GM13977 (cell line): ENCODE measurements around the gene LTO1.

ENCODE experiments used
- DNase-seq: peaks from one replicate; pipeline ENCODE4 v3.0.0; 2012; ENCODE audit warnings: low spot score
- CTCF ChIP-seq: IDR thresholded peaks from 2 replicates; pipeline ENCODE4 v1.5.1; 2012; ENCODE audit warnings: mild to moderate bottlenecking, control low read depth; ENCODE audit not compliant: insufficient read depth; ENCODE audit errors: extremely low read depth, missing control alignments
- in situ Hi-C: fragments of 300-500 bp; cut with MboI; formaldehyde crosslinking; loops from one replicate; pipeline ENCODE4 v1.12.0; 2022; ENCODE audit warnings: low sequenced_read_pairs, low pct_unique_long_range_greater_than_20kb, mixed read lengths, inconsistent platforms; ENCODE audit not compliant: unreplicated experiment

Gene LTO1

GRCh38 chr11:69705351-69705811, 30.2 kb upstream of the LTO1 start:
- no peak for DNase-seq
- no peak for TF ChIP-seq CTCF
- in situ Hi-C loops, result no loop called here

GRCh38 chr11:69704508-69705253, 29.5 kb upstream of the LTO1 start:
- TF ChIP-seq CTCF, result peak; percentile 50
- DNase-seq, result peak; percentile 70
- in situ Hi-C loops, result no loop called here

GRCh38 chr11:69703768-69704507, 28.8 kb upstream of the LTO1 start, which contains the start of gene FGF19:
FGF19 (minus strand) TSS chr11:69704022; CDS start chr11:69703876, 146 bp downstream.
- TF ChIP-seq CTCF, result no peak
- DNase-seq, result peak; percentile 48
- in situ Hi-C loops, result no loop called here

GRCh38 chr11:69703453-69703767, 28.3 kb upstream of the LTO1 start:
- TF ChIP-seq CTCF, result no peak
- in situ Hi-C loops, result no loop called here
- DNase-seq, result no peak

GRCh38 chr11:69702769-69703452, 27.8 kb upstream of the LTO1 start:
- peak; percentile 50 for DNase-seq
- TF ChIP-seq CTCF, result no peak
- in situ Hi-C loops, result no loop called here

GRCh38 chr11:69702239-69702691, 27.1 kb upstream of the LTO1 start:
- in situ Hi-C loops, result no loop called here
- DNase-seq, result no peak
- no peak for TF ChIP-seq CTCF
